WERI-Rb-1 (cell line): ENCODE results near the gene AGRP.
A peak's percentile ranks its signal among the peaks of the same experiment; 100 is the strongest.

Source experiments
- DNase-seq: peaks from one replicate; pipeline ENCODE4 v3.0.0-alpha.2; 2020
- H3K27ac ChIP-seq: fragments of 250-450 bp; sonication (Bioruptor Pico); 2 replicates; pipeline ENCODE4 v1.5.1; 2020; ENCODE audit warnings: mild to moderate bottlenecking, moderate library complexity
- H3K27me3 ChIP-seq: fragments of 250-450 bp; sonication (Bioruptor Pico); 2 replicates; pipeline ENCODE4 v1.5.1; 2021; ENCODE audit warnings: mild to moderate bottlenecking, low read depth, moderate library complexity; ENCODE audit not compliant: insufficient read depth, severe bottlenecking
- H3K36me3 ChIP-seq: fragments of 250-450 bp; sonication (Bioruptor Pico); 2 replicates; pipeline ENCODE4 v1.5.1; 2020; ENCODE audit warnings: mild to moderate bottlenecking, moderate library complexity
- H3K4me3 ChIP-seq: 2 replicates; pipeline ENCODE4 v1.5.1; 2011; ENCODE audit warnings: low read depth, mild to moderate bottlenecking, control low read depth, low read length
- H3K9me3 ChIP-seq: fragments of 250-450 bp; sonication (Bioruptor Pico); 2 replicates; pipeline ENCODE4 v1.5.1; 2021; ENCODE audit warnings: mild to moderate bottlenecking, moderate library complexity; ENCODE audit not compliant: severe bottlenecking
- TF ChIP-seq, protein P1 (sequence below): IDR thresholded peaks from 2 replicates; pipeline ENCODE4 v1.5.1; 2011; ENCODE audit warnings: low read depth, mild to moderate bottlenecking, control low read depth, inconsistent platforms, low read length

The AGRP gene

GRCh38 chr16:67481561-67482232 is 1.6 kb downstream of the AGRP start:
- TF ChIP-seq, protein P1, sequence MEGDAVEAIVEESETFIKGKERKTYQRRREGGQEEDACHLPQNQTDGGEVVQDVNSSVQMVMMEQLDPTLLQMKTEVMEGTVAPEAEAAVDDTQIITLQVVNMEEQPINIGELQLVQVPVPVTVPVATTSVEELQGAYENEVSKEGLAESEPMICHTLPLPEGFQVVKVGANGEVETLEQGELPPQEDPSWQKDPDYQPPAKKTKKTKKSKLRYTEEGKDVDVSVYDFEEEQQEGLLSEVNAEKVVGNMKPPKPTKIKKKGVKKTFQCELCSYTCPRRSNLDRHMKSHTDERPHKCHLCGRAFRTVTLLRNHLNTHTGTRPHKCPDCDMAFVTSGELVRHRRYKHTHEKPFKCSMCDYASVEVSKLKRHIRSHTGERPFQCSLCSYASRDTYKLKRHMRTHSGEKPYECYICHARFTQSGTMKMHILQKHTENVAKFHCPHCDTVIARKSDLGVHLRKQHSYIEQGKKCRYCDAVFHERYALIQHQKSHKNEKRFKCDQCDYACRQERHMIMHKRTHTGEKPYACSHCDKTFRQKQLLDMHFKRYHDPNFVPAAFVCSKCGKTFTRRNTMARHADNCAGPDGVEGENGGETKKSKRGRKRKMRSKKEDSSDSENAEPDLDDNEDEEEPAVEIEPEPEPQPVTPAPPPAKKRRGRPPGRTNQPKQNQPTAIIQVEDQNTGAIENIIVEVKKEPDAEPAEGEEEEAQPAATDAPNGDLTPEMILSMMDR, result no peak
- peak; percentile 53 for DNase-seq
- Histone ChIP-seq H3K9me3 (no peaks in the 10 kb centered on the region), H3K27ac (peak overlapping the region; percentile 87), H3K36me3 (peaks cover 7% of the 10 kb centered on the region; the same call in 1 of the 2 replicates), H3K4me3 (peak overlapping the region; percentile 79), H3K27me3 (no peaks in the 10 kb centered on the region)

DNA sequence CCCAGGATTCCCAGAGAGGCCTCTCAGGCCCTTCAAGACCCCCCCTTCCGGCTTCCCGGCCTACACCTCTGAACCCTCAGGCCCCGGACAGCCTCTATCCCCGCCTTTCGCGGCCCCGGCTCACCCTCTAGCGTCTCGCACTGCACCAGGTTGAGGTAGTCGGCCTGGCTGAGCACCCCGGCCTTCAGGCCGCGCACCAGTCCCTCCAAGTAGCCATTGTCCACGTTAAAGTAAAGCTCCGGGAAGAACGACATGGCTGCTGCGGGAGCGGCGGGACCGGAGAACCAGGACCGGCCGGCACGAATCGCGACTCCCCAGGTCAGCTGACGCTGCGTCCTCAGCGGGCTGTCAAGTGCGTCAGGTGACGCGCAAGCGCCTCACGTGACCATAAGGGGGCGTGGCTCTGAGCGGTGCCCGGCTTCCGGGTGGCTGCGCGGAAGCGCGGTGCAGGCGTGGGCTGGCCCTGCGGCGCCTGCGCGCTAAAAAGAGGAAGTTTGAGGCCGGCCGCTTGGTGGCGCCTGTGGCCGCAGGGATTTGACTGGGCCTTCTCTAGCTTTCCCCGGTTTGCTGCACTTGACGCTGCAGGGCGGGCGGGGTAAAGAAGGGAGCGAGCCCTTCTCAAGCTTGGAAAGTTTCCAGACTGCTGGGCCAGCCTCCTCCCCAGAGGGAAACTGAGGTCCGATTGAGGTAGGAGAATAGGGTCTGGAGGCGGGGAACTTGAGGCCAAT is 2.4 kb downstream of the AGRP start, which contains the start of gene ATP6V0D1:
Gene ATP6V0D1, minus strand, starts transcription at position 325 of the 728 bp plus-strand sequence. Its CDS starts 71 bp downstream, at position 254.
- Histone ChIP-seq H3K4me3 (peak within 1 kb of the TSS; percentile 79), H3K27ac (peak within 1 kb of the TSS; percentile 87), H3K36me3 (peaks cover 11% of the 10 kb centered on the region), H3K9me3 (no peaks in the 10 kb centered on the region), H3K27me3 (no peaks in the 10 kb centered on the region)
- TF ChIP-seq, protein P1, result peak; percentile 86
- peak; percentile 98 for DNase-seq

DNA sequence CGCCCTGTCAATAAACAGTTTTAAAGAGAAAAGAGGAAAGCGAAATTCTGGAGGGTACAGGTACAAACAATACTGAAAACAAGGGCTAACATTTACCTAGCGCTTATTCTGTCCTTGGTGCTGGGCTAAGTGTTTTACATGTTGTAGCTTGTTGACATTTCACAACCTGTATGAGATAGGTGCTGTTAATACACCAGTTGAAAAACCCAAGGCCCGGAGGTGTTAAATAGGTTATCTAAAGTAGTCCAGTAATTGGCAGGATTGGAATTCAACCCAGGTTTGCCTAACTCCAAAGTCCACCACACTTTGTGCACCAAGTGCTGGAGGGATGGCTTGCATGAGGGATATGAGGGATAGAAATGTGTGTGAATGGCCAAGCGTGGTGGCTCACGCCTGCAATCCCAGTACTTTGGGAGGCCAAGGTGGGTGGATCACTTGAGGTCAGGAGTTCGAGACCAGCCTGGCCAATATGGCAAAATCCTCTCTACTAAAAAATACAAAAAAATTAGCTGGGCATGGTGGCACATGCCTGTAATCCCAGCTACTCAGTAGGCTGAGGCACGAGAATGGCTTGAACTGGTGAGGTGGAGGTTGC is 5.3 kb downstream of the AGRP start:
- DNase-seq, result no peak
- Histone ChIP-seq H3K4me3 (no peak overlapping the region), H3K9me3 (no peaks in the 10 kb centered on the region), H3K36me3 (peaks cover 16% of the 10 kb centered on the region), H3K27me3 (no peaks in the 10 kb centered on the region), H3K27ac (no peak overlapping the region)
- TF ChIP-seq, protein P1, result no peak

DNA sequence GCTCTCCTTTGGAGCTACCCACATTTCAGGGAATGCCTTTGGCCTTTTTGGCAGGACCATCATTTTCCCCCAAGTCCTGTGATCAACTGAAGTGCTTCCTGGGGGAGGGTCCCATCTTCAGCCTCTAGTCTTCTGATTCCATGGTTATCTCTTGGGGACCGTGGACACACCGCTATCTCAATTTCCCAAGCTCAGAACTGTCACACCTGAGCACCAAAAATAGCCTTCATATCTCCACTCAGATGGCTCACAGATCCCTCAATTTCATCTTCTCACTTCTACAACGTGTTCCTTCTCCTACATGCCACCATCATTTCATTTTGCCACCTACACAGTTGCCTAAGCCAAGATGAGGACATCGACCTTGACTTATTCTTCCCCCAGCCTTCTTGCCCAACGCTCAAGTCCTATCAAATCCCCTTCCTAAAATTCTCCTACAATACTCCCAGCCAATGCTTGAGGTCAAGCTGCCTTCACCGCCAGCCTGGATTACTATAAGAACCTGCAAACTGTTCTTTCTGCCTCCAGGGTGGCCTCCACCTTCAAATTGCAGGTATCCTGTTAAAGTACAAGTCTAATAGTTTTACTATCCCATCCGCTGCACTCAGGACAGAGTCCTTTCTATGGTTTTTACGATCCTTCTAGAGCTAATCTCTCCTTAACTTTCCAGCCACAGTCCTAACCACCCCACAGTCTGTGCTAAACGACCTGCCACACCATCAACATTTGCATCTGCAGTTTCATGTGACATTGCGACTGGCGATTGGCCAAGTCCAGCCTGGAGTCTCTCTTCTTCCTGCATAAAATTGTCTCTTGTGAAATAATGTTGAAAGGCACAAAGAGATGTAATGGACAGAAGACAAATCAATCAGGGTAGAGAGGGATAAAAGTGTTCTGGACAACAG is 8.5 kb downstream of the AGRP start:
- H3K4me3 ChIP-seq, result no peak overlapping the region
- no peaks in the 10 kb centered on the region for H3K9me3 ChIP-seq
- DNase-seq, result no peak
- H3K36me3 ChIP-seq, result peaks cover 16% of the 10 kb centered on the region
- TF ChIP-seq, protein P1, result no peak
- no peaks in the 10 kb centered on the region for H3K27me3 ChIP-seq
- no peak overlapping the region for H3K27ac ChIP-seq

- DNase-seq, result no peak
- peaks cover 9% of the 10 kb centered on the region for H3K36me3 ChIP-seq
Observed at GRCh38 chr16:67471758-67472384, 11.5 kb downstream of the AGRP start.

More at GRCh38 chr16:67471758-67472384, 11.5 kb downstream of the AGRP start:
- Histone ChIP-seq H3K27ac (no peak overlapping the region), H3K27me3 (no peaks in the 10 kb centered on the region), H3K9me3 (no peaks in the 10 kb centered on the region), H3K4me3 (no peak overlapping the region)
- TF ChIP-seq, protein P1, result no peak
